OCI-LY3 (cell line): Measurements from ENCODE around the gene TMBIM6.
"Not testable (repeated sequence)": the region's sequence is repeated elsewhere in the genome, so short reads cannot be mapped to it uniquely, and the experiment has no call there.

ENCODE experiments used
- H2AFZ ChIP-seq: fragments of 200-600, 300-600 bp; shearing (Covaris generic); 2 replicates; pipeline ENCODE4 v1.6.0; 2014; ENCODE audit warnings: antibody characterized with exemption, low read depth, low read length
- H3K27ac ChIP-seq: fragments of 200-600, 300-600 bp; sonication (generic); 2 replicates; pipeline ENCODE4 v1.5.1; 2014; ENCODE audit warnings: mild to moderate bottlenecking, low read length, moderate library complexity, mixed read lengths
- H3K27me3 ChIP-seq: fragments of 200-600, 300-600 bp; sonication (generic); 2 replicates; pipeline ENCODE4 v1.6.1; 2014; ENCODE audit warnings: low read depth, low read length, mixed read lengths
- H3K36me3 ChIP-seq: fragments of 200-600, 300-600 bp; sonication (generic); replicated peaks from 2 replicates; pipeline ENCODE3; 2014; ENCODE audit warnings: low read depth, low read length, mixed read lengths
- H3K4me1 ChIP-seq: fragments of 300-600, 200-600 bp; sonication (generic); 2 replicates; pipeline ENCODE4 v1.6.1; 2014; ENCODE audit warnings: low read length, mixed read lengths
- H3K4me2 ChIP-seq: fragments of 200-600, 300-600 bp; sonication (generic); 2 replicates; pipeline ENCODE4 v1.6.1; 2014; ENCODE audit warnings: low read length, mixed read lengths
- H3K4me3 ChIP-seq: fragments of 300-600, 200-600 bp; sonication (generic); 2 replicates; pipeline ENCODE4 v1.5.1; 2014; ENCODE audit warnings: antibody characterized with exemption, mild to moderate bottlenecking, low read length, moderate library complexity
- H3K79me2 ChIP-seq: fragments of 300-600, 200-600 bp; shearing (Covaris generic); 2 replicates; pipeline ENCODE4 v1.6.1; 2014; ENCODE audit warnings: mild to moderate bottlenecking, low read length, mixed read lengths
- H3K9ac ChIP-seq: fragments of 300-600, 200-600 bp; shearing (Covaris generic); 2 replicates; pipeline ENCODE4 v1.6.0; 2014; ENCODE audit warnings: mild to moderate bottlenecking, low read length, moderate library complexity
- H3K9me3 ChIP-seq: fragments of 200-600, 300-600 bp; shearing (Covaris generic); 2 replicates; pipeline ENCODE4 v1.6.1; 2014; ENCODE audit warnings: low read length, mixed read lengths; ENCODE audit not compliant: insufficient read depth
- H4K20me1 ChIP-seq: fragments of 200-600, 300-600 bp; sonication (generic); 2 replicates; pipeline ENCODE4 v1.6.1; 2016; ENCODE audit warnings: low read length, mixed read lengths; ENCODE audit not compliant: insufficient read depth
- CTCF ChIP-seq: fragments of 200-600, 300-600 bp; sonication (generic); IDR thresholded peaks from 2 replicates; pipeline ENCODE4 v1.5.1; 2014; ENCODE audit warnings: antibody characterized with exemption, low read length, low read depth
- EZH2phosphoT487 ChIP-seq: fragments of 200-600 bp; shearing (Covaris generic); IDR thresholded peaks from 2 replicates; pipeline ENCODE4 v1.6.1; 2018; ENCODE audit warnings: antibody characterized with exemption, mixed run types, low read depth

The TMBIM6 gene

GRCh38 chr12:49779581-49779980 lies 38.2 kb downstream of the TMBIM6 start:
- Histone ChIP-seq H3K27me3 (no peaks in the 10 kb centered on the region), H3K4me2 (no peak overlapping the region), H3K36me3 (no peaks in the 10 kb centered on the region), H3K79me2 (no peaks in the 10 kb centered on the region), H4K20me1 (no peaks in the 10 kb centered on the region), H3K4me1 (peaks cover 33% of the 10 kb centered on the region), H2AFZ (no peak overlapping the region), H3K27ac (no peak overlapping the region), H3K9ac (no peak overlapping the region), H3K4me3 (no peak overlapping the region), H3K9me3 (no peaks in the 10 kb centered on the region; the same call in 1 of the 2 replicates)
- no peak for TF ChIP-seq CTCF
- TF ChIP-seq EZH2phosphoT487, result no peak

GRCh38 chr12:49780914-49781313 lies 39.6 kb downstream of the TMBIM6 start:
- not testable (repeated sequence) for H3K79me2 ChIP-seq, H2AFZ ChIP-seq, H3K36me3 ChIP-seq, H3K4me2 ChIP-seq, H3K4me3 ChIP-seq, H3K27me3 ChIP-seq, H3K27ac ChIP-seq, H4K20me1 ChIP-seq, H3K9me3 ChIP-seq, H3K9ac ChIP-seq
- H3K4me1 ChIP-seq, result peaks cover 33% of the 10 kb centered on the region

- H3K27me3 ChIP-seq, result no peaks in the 10 kb centered on the region
- no peaks in the 10 kb centered on the region for H4K20me1 ChIP-seq
- peaks cover 15% of the 10 kb centered on the region for H3K4me1 ChIP-seq
- H3K9me3 ChIP-seq, result peaks cover 5% of the 10 kb centered on the region
- TF ChIP-seq CTCF (no peak), EZH2phosphoT487 (no peak)
- peak overlapping the region; percentile 86 for H2AFZ ChIP-seq
- no peaks in the 10 kb centered on the region for H3K79me2 ChIP-seq
- peak overlapping the region; percentile 14; the same call in 1 of the 2 replicates for H3K4me2 ChIP-seq
- no peak overlapping the region for H3K9ac ChIP-seq
- no peak overlapping the region for H3K27ac ChIP-seq
- H3K36me3 ChIP-seq, result no peaks in the 10 kb centered on the region
- no peak overlapping the region for H3K4me3 ChIP-seq
Observed at GRCh38 chr12:49783917-49784676, 42.7 kb downstream of the TMBIM6 start.

GRCh38 chr12:49784756-49785409 lies 43.5 kb downstream of the TMBIM6 start:
- Histone ChIP-seq H3K4me3 (no peak overlapping the region), H3K27me3 (no peaks in the 10 kb centered on the region), H3K9ac (no peak overlapping the region), H4K20me1 (no peaks in the 10 kb centered on the region), H3K36me3 (no peaks in the 10 kb centered on the region), H3K4me1 (peaks cover 15% of the 10 kb centered on the region), H3K4me2 (peak overlapping the region; percentile 14; the same call in 1 of the 2 replicates), H2AFZ (peak overlapping the region; percentile 86), H3K9me3 (peaks cover 5% of the 10 kb centered on the region), H3K79me2 (no peaks in the 10 kb centered on the region), H3K27ac (no peak overlapping the region)
- TF ChIP-seq CTCF (no peak), EZH2phosphoT487 (no peak)
